ENCODE measurements around the gene MUSK. TPM values are rescaled to one million over a fixed set of nuclear protein-coding genes. Genes with fewer than 3 reads are reported as not detected.
A peak's percentile ranks its signal among the peaks of the same experiment; 100 is the strongest.

The MUSK gene
- total and polyA plus RNA-seq, 2 experiments from 2014 or later, result not detected

GRCh38 chr9:110837401-110838005, 168.9 kb downstream of the MUSK start:
- Mint-ChIP-seq H3K27ac (no peak overlapping the region), H3K4me3 (no peak overlapping the region), H3K36me3 (ENCODE audit: low read depth) (no peaks in the 10 kb centered on the region), H3K9me3 (no peaks in the 10 kb centered on the region), H3K4me1 (peaks cover 5% of the 10 kb centered on the region; the same call in 2 of the 3 replicates), H3K27me3 (ENCODE audit: insufficient read depth, low read depth, poor library complexity) (peaks cover 1% of the 10 kb centered on the region)
- Histone ChIP-seq H3K27ac (ENCODE audit: low read depth) (no peak overlapping the region), H3K4me1 (ENCODE audit: insufficient read depth) (peaks cover 7% of the 10 kb centered on the region; the same call in 1 of the 2 replicates), H3K36me3 (ENCODE audit: insufficient read depth) (no peaks in the 10 kb centered on the region), H3F3A (replicated peaks; ENCODE audit: low read depth) (no peaks in the 10 kb centered on the region), H3K27me3 (ENCODE audit: insufficient read depth) (no peaks in the 10 kb centered on the region), H3K4me3 (no peak overlapping the region), H3K79me2 (replicated peaks; ENCODE audit: insufficient read depth) (no peaks in the 10 kb centered on the region), H4K20me1 (replicated peaks; ENCODE audit: insufficient read depth) (no peaks in the 10 kb centered on the region), H2AFZ (no peak overlapping the region), H3K9me2 (ENCODE audit: insufficient read depth) (no peaks in the 10 kb centered on the region; the same call in 1 of the 2 replicates), H3K4me2 (no peak overlapping the region)
- TF ChIP-seq STAT1 (IDR thresholded peaks at IDR 0.05; ENCODE audit: unreplicated experiment) (no peak), CTCF (conservative IDR thresholded peaks at IDR 0.05; ENCODE audit: low read depth in 2 of 2) (no peak)
- ATAC-seq (no peak), DNase-seq (ENCODE audit: low spot score) (no peak)

- H3K4me3 ChIP-seq, result no peak overlapping the region
- H3K4me1 ChIP-seq (ENCODE audit: insufficient read depth), result no peaks in the 10 kb centered on the region
- H3K27ac ChIP-seq (ENCODE audit: low read depth), result no peak overlapping the region
- DNase-seq (ENCODE audit: low spot score) (peak; percentile 46), ATAC-seq (peak; percentile 66)
- H3F3A ChIP-seq (replicated peaks; ENCODE audit: low read depth), result no peaks in the 10 kb centered on the region
- peaks cover 4% of the 10 kb centered on the region; the same call in 1 of the 2 replicates for H3K9me2 ChIP-seq (ENCODE audit: insufficient read depth)
- no peaks in the 10 kb centered on the region for H4K20me1 ChIP-seq (replicated peaks; ENCODE audit: insufficient read depth)
- H3K4me2 ChIP-seq, result no peak overlapping the region
- H3K79me2 ChIP-seq (replicated peaks; ENCODE audit: insufficient read depth), result no peaks in the 10 kb centered on the region
- no peaks in the 10 kb centered on the region for H3K36me3 ChIP-seq (ENCODE audit: insufficient read depth)
- no peak overlapping the region for H3K4me3 Mint-ChIP-seq
- no peaks in the 10 kb centered on the region for H3K9me3 Mint-ChIP-seq
- no peak overlapping the region for H3K27ac Mint-ChIP-seq
- no peaks in the 10 kb centered on the region for H3K36me3 Mint-ChIP-seq (ENCODE audit: low read depth)
- TF ChIP-seq ETS1 (IDR thresholded peaks at IDR 0.05) (no peak), CTCF (conservative IDR thresholded peaks at IDR 0.05; ENCODE audit: low read depth in 2 of 2) (peak; percentile 22 to 71; a peak in 3 of 4 replicates)
- no peaks in the 10 kb centered on the region for H3K4me1 Mint-ChIP-seq
- H3K27me3 ChIP-seq (ENCODE audit: insufficient read depth), result no peaks in the 10 kb centered on the region
- H3K27me3 Mint-ChIP-seq (ENCODE audit: insufficient read depth, low read depth, poor library complexity), result no peaks in the 10 kb centered on the region
- H2AFZ ChIP-seq, result no peak overlapping the region
Measured at GRCh38 chr9:110842169-110842568, 173.6 kb downstream of the MUSK start.

Data from GM23338 (cell line).